ENCODE data around the gene OR9A2. TPM values are rescaled to one million over a fixed set of nuclear protein-coding genes. Genes with fewer than 3 reads are reported as not detected.
A peak's percentile ranks its signal among the peaks of the same experiment; 100 is the strongest.

OR9A2 gene
- total and polyA plus RNA-seq, 4 donors = 0.82 TPM; not detected in 3

DNA sequence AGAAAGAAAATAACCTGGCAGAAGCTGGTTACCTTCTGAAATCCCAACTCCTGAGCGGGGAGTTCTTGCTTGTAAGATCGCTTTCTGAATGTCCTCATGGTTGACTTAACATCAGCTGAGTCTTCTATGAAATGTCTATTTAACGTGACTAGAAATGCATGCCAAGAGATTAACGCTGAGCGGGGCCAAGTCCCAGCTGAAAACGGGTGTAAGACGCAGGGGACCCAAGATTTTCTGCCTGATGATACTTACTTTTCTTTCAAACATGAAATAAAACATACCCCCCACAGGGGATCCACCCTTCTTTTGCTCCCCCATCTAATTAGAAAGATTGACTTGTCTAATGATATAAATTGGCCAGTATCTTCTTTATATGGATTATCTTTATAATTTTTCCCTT, 14.9 kb downstream of the OR9A2 start:
- ATAC-seq (ENCODE audit: insufficient read depth, low FRiP score) = no peak
- H3K4me3 ChIP-seq = no peak overlapping the region
- no peaks in the 10 kb centered on the region for H3K36me3 ChIP-seq (ENCODE audit: control insufficient read depth in 4 of 4, insufficient read depth in 4 of 4, low read length in 4 of 4)
- no peak overlapping the region for H3K9ac ChIP-seq (ENCODE audit: insufficient read depth in 1 of 2, low read length in 2 of 2)
- WGBS, 2 donors = 89 to 93% methylated on average over 7 of the region's 7 CpGs
- no peaks in the 10 kb centered on the region for H3K4me1 ChIP-seq (ENCODE audit: control insufficient read depth in 5 of 5, insufficient read depth in 5 of 5, low read length in 5 of 5)
- TF ChIP-seq, protein P1, sequence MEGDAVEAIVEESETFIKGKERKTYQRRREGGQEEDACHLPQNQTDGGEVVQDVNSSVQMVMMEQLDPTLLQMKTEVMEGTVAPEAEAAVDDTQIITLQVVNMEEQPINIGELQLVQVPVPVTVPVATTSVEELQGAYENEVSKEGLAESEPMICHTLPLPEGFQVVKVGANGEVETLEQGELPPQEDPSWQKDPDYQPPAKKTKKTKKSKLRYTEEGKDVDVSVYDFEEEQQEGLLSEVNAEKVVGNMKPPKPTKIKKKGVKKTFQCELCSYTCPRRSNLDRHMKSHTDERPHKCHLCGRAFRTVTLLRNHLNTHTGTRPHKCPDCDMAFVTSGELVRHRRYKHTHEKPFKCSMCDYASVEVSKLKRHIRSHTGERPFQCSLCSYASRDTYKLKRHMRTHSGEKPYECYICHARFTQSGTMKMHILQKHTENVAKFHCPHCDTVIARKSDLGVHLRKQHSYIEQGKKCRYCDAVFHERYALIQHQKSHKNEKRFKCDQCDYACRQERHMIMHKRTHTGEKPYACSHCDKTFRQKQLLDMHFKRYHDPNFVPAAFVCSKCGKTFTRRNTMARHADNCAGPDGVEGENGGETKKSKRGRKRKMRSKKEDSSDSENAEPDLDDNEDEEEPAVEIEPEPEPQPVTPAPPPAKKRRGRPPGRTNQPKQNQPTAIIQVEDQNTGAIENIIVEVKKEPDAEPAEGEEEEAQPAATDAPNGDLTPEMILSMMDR (IDR thresholded peaks at IDR 0.05; ENCODE audit: control extremely low read depth, extremely low read depth) = no peak
- no peak overlapping the region for H3K27ac ChIP-seq (ENCODE audit: low read depth in 1 of 2, low read length in 1 of 2)
- peaks cover 0 to 6% (median 3%) of the 10 kb centered on the region in 3 donors for H3K27me3 ChIP-seq (ENCODE audit: control insufficient read depth in 3 of 3, insufficient read depth in 3 of 3, low read length in 2 of 3)
- no peak for DNase-seq
- no peaks in the 10 kb centered on the region for H3K9me3 ChIP-seq (ENCODE audit: control insufficient read depth in 4 of 4, insufficient read depth in 3 of 4, low read length in 3 of 4)

DNA sequence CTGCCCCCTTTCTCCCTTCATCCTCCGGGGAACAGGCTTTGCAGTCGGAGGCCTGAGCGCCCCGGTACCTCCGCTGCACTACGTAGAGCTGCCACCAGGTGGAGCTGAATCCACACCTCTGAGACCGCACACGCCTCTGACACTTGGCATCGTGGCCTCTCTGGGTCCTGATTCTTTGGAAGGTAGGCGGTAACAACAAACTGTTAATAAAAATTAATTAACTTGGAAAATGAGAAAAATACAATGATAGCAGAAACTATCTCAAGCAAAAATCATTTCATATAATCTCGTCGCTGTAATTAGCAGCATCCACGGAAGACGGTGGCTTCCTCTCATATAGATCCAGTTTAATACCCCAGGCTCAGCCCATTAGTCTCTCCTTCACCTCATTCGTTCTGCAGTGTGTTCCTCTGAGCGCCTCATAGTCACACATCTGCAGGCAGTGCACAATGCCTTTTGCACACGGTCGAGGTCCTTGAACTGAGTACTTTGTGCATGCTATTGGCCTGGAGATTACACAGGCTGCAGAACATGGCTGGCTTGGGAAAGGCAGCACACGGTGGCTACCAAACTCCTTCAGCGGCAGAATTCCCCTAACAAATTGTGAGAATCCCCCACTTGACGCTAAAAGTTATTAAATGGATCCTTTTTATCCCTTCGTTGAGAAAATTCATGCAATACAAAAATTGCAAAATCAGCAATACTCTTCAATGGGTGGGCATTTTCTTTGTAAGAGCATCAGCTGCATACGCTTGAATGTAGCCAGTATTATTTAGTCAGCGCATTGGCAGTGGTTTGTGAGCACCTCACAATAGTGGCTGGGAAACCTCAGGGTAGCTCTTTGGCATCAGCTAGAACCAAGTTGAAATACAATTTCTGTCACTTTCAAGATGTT, 18.7 kb downstream of the OR9A2 start:
- Histone ChIP-seq H3K4me1 (ENCODE audit: control insufficient read depth in 5 of 5, insufficient read depth in 5 of 5, low read length in 5 of 5) (no peaks in the 10 kb centered on the region), H3K27me3 (ENCODE audit: control insufficient read depth in 3 of 3, insufficient read depth in 3 of 3, low read length in 2 of 3) (peaks cover 0 to 12% (median 3%) of the 10 kb centered on the region in 3 donors), H3K27ac (ENCODE audit: low read depth in 1 of 2, low read length in 1 of 2) (no peak overlapping the region), H3K4me3 (no peak overlapping the region), H3K36me3 (ENCODE audit: control insufficient read depth in 4 of 4, insufficient read depth in 4 of 4, low read length in 4 of 4) (no peaks in the 10 kb centered on the region), H3K9me3 (ENCODE audit: control insufficient read depth in 4 of 4, insufficient read depth in 3 of 4, low read length in 3 of 4) (no peaks in the 10 kb centered on the region), H3K9ac (ENCODE audit: insufficient read depth in 1 of 2, low read length in 2 of 2) (no peak overlapping the region)
- DNase-seq (peak; percentile 72 to 78 (median 77)), ATAC-seq (ENCODE audit: insufficient read depth, low FRiP score) (peak; percentile 88)
- 39 to 45% methylated on average over 24 of the region's 24 CpGs for WGBS, 2 donors
- TF ChIP-seq, protein P1 (IDR thresholded peaks at IDR 0.05; ENCODE audit: control extremely low read depth, extremely low read depth) = peak; percentile 96

DNA sequence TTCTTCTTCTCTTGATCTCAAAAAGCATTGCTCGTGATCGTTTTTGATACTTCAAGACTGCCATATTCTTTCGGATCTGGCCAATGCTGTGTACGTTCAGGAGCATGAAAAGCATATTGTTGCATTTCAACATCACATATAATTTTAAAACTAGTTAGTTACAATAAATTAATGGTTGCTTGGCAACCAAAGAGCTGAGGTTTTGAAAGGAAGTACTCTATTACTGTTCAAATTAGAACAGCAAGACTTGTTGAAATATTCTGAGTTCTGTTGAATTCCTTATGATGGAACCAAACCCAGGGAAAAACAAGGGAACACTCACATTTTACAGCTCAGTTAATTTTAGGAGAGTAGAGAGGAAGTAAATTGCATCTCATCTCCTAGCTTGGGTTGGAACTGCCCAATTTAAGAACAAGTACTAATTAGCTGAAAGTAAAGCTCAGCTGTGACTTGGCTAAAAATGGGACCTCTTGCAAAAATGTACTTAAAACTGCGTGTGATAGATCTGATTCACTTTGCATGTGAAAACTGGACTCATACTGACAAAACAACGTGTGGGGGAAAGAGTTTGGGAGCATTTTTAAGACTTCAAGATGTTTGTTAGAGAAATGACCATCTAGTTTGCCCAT, 21.2 kb downstream of the OR9A2 start:
- DNase-seq (no peak), ATAC-seq (ENCODE audit: insufficient read depth, low FRiP score) (no peak)
- H3K4me3 ChIP-seq = no peak overlapping the region
- TF ChIP-seq, protein P1 (IDR thresholded peaks at IDR 0.05; ENCODE audit: control extremely low read depth, extremely low read depth) = no peak
- no peak overlapping the region for H3K9ac ChIP-seq (ENCODE audit: insufficient read depth in 1 of 2, low read length in 2 of 2)
- no peaks in the 10 kb centered on the region for H3K9me3 ChIP-seq (ENCODE audit: control insufficient read depth in 4 of 4, insufficient read depth in 3 of 4, low read length in 3 of 4)
- peaks cover 0 to 2% (median 0%) of the 10 kb centered on the region in 5 donors for H3K4me1 ChIP-seq (ENCODE audit: control insufficient read depth in 5 of 5, insufficient read depth in 5 of 5, low read length in 5 of 5)
- H3K27ac ChIP-seq (ENCODE audit: low read depth in 1 of 2, low read length in 1 of 2) = no peak overlapping the region
- no peaks in the 10 kb centered on the region for H3K36me3 ChIP-seq (ENCODE audit: control insufficient read depth in 4 of 4, insufficient read depth in 4 of 4, low read length in 4 of 4)
- peaks cover 0 to 10% (median 3%) of the 10 kb centered on the region in 3 donors for H3K27me3 ChIP-seq (ENCODE audit: control insufficient read depth in 3 of 3, insufficient read depth in 3 of 3, low read length in 2 of 3)
- WGBS, 2 donors = 72 to 78% methylated on average over 6 of the region's 6 CpGs
